GM12892 (cell line): ENCODE measurements around the gene RGL2.

Experiments
- POLR2A ChIP-seq: IDR thresholded peaks from 2 replicates; pipeline ENCODE4 v1.6.1; 2011; ENCODE audit warnings: low read depth, low read length, control low read depth
- POLR2AphosphoS5 ChIP-seq: IDR thresholded peaks from 2 replicates; pipeline ENCODE4 v1.6.1; 2011; ENCODE audit warnings: low read depth, low read length, control low read depth
- TAF1 ChIP-seq: IDR thresholded peaks from 2 replicates; pipeline ENCODE4 v1.6.1; 2011; ENCODE audit warnings: low read depth, mild to moderate bottlenecking, control low read depth, low read length, borderline replicate concordance

GRCh38 chr6:33317669-33318425 is 19.1 kb upstream of the RGL2 start, which contains the start of gene ZBTB22:
- TF ChIP-seq POLR2A (peak; percentile 39; the same call in 1 of the 2 replicates), TAF1 (no peak), POLR2AphosphoS5 (peak; percentile 51; the same call in 1 of the 2 replicates)
